OCI-M1 (cell line): Measurements from ENCODE around the gene DNAJA3.

Experiments used
- DNase-seq: peaks from one replicate; lab custom pipeline; 2025; lab: John Stamatoyannopoulos, UW

Gene DNAJA3

DNA sequence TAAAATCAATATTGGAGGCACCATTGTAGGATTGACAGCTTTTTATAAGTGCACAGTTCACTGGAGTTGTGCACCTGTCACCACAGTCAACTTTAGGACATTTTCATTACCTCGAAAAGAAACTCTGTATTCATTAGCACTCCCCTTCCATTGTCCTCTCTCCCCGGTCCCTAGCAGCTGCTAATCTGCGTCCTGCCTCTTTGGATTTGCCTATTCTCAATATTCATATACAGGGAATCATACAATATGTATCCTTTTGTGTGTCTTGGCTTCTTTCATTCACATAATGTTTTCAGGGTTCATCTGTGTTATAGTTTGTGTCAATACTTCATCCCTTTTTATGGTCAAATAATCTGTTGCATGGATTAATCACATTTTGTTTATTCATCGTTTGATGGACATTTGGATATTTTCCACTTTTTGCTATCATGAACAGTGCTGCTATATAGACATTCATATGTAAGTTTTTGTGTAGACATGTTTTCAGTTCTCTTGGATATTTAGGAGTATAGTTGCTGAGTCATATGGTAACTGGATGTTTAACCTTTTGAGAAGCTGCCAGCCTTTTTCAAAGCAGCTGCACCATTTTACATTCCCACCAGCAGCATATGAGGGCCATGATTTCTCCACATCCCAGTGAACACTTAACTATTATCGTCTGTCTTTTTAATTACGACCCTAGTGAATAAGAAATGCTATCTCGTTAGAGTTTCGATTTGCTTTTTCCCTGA lies 9.8 kb downstream of the DNAJA3 start:
- no peak for DNase-seq

DNA sequence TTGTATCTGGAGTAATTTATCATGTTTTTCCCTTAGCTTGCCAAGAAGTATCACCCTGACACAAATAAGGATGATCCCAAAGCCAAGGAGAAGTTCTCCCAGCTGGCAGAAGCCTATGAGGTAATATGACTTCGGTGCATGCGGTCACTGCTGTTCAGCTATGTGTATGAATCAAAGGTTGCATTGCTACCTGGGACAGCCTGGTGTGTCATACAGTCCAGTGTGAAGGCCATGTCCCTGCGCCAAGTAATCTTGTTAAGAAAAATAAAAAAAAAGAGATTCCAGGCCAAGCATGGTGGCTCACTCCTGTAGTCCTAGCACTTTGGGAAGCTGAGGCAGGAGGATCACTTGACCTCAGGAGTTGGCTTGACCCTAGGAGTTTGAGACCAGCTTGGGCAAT lies 11.7 kb downstream of the DNAJA3 start:
- DNase-seq, result no peak

DNA sequence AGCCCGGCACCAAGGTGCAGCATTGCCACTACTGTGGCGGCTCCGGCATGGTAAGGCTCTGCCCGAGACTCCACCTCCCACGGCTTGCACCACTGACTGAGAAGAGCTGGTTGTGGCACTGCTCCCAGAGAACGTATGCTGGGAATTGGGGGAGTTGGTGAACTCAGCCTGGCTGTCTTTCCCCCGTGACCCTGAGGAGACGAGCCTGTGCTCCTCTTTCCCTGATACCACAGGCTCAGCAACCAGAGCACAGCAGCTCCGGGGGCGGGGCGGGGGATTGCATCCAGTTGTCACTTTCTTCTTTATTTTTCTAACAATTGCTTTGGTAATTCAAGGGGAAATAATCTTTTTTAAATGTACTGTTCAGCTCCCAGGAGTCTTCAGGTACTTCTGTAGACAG lies 16.7 kb downstream of the DNAJA3 start:
- no peak for DNase-seq

DNA sequence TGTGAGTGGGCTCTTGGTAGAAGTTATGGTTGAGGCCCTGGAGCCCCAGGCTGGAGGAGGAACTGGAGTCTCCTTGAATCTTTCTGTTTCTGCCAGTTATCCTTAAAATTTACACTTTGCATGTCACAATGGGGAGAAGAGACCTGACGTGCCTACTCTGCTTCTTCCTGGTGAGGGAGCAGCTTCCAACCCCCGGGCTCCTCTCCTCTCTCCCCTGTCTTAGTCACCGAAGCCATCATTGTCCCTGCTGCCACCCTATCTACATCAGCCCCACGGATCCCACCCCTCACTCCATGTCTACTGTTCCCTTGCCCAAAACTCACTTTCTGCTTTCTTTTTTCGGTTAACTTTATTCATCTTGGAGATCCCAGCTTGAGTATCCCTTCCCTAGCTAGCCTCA lies 17.6 kb downstream of the DNAJA3 start:
- no peak for DNase-seq

DNA sequence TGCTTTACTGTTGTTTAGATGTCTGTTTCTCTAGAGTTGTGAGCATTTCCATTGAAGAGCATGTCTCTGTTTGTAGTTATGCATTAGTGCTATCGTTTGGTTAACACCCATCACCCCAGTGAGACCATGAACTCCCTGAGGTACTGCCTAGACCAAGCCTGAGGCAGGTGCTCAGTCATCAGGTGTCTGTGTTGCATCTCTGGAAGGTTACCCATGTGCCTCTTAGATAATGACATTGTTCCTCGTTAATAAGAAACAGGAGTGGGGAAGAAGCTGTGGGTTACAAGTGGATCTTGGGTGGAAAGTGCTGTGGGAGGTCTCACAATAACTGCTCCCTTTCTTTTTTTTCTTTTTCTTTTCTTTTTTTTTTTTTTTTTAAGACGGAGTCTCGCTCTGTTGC lies 18.3 kb downstream of the DNAJA3 start:
- no peak for DNase-seq

DNA sequence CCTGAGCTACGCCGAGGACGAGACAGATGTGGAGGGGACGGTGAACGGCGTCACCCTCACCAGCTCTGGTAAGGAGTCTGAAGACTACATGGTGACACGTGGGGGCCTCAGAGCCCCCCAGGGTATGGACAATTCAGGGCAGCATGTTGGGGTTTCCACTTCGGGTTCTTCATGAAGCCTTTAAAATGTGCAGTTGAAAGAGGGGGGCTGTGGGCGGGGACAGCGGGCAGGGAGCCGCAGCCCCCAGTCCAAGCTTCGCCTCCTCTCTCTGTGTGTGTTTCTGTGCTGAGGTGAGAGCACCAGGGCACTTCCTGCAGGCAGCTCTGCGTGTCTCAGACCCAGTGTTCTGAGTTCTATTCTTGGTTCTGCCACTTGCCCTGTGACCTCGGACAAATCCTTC lies 24.8 kb downstream of the DNAJA3 start:
- DNase-seq, result no peak

DNA sequence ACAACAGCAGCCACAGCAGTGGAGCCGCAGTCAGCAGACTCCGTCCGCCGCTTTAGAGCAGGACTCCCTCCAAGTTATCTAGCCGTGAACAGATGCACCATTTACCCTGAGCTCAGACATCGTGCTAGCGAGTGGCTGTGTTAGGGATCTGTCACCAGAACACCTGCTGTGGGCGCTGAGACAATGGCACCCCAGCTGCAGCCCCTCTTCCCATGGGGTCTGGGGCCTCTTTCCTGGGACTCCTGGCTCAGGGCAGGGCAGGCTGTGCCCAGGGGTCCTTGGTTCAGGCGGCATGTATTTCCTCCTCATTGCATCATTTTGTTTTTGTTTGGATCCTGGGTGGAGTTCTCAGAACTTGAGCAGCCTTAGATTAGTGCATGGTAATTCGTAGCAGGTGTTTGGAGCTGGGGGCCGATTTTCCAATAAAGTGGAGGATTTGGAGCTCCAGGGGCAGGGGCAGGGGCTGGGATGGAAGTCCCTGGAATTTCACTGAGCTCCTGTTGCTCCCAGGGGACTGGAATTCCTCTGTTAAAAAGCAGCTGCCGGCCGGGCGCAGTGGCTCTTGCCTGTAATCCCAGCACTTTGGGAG lies 25.4 kb downstream of the DNAJA3 start:
- peak; percentile 34 for DNase-seq

DNA sequence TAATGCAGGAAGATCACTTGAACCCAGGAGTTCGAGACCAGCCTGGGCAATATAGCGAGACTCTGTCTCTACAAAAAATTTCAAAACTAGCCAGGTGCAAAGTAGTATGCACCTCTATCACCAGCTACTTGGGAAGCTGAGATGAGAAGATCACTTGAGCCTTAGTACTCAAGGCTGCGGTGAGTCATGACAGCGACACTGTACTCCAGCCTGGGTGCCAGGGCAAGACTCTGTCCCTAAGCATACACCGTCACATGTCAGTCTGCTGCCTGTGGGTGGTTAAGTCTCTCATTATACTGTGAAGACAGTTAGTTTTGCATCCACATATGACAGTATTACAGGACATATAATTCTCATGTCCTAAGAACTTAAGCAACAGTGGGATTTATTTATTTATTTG lies 27.0 kb downstream of the DNAJA3 start:
- no peak for DNase-seq

DNA sequence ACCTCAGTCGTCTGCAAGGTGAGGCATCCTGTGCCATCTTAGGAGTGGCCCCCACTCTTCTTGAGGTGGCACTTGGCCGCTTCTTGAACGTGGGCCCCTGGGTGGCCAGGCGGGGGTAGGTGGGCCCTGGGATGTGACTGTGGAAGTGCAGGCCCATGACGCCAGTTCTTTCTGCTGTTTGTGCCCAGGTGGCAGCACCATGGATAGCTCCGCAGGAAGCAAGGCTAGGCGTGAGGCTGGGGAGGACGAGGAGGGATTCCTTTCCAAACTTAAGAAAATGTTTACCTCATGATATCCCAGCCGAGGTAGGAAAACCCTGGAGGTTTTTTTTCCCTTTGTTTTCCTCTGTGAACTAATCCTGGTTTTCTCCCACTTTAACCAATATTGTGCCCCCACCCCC lies 29.0 kb downstream of the DNAJA3 start:
- DNase-seq, result no peak

DNA sequence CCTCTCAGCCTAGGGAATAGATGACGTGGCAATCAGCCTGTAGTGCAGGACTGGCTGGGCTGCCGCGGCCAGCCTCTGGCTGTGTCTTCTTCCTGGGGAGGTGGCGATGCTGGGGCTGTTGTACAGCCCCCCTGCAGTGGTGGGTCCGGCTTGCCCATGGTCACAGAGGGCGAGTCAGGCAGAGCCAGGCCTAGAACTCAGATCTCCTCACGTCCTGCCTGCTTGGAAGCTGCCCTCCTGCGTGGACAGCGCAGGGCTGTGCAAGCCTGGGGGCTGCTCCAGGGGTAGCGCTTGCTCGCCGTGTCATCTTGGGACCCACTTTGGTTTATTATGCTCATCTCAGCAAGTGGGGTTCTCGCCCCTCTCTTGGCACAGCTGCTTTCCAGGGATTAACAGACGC lies 29.4 kb downstream of the DNAJA3 start:
- no peak for DNase-seq

DNA sequence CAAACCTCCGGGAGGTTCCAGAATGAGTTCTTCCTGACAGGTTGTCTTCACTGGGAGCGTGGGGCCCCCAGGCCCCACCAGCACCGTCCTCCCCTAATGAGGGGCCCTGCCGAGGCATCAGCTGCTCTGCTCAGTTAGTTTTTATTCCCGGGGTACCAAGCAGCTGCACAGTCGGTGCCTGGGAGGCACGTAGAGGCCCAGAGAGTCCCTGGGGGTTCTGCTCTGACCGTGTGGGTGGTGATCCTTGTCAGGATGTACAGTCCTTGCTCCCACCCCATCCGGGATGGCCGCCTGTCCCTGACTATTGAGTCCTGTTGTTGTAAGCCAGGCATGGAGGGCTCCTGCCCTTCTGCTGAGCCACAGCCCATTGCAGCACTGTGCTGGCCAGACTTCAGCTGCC lies 30.3 kb downstream of the DNAJA3 start:
- DNase-seq, result no peak

DNA sequence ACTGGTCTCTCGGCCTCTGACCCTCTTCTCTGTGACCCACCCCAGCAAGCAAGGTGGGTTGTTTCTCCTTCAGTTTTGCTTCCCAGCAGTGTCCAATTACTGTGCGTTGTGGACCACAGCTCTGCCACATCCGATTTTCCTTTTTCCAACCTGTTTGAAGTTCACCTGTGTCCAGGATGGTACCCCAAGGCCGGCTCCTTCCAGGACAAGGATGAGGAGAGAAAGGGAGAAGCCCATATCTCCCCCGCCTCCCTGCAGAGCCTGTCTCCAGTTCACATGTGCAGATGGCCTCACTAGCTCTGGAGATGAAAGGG lies 35.2 kb downstream of the DNAJA3 start:
- no peak for DNase-seq

DNA sequence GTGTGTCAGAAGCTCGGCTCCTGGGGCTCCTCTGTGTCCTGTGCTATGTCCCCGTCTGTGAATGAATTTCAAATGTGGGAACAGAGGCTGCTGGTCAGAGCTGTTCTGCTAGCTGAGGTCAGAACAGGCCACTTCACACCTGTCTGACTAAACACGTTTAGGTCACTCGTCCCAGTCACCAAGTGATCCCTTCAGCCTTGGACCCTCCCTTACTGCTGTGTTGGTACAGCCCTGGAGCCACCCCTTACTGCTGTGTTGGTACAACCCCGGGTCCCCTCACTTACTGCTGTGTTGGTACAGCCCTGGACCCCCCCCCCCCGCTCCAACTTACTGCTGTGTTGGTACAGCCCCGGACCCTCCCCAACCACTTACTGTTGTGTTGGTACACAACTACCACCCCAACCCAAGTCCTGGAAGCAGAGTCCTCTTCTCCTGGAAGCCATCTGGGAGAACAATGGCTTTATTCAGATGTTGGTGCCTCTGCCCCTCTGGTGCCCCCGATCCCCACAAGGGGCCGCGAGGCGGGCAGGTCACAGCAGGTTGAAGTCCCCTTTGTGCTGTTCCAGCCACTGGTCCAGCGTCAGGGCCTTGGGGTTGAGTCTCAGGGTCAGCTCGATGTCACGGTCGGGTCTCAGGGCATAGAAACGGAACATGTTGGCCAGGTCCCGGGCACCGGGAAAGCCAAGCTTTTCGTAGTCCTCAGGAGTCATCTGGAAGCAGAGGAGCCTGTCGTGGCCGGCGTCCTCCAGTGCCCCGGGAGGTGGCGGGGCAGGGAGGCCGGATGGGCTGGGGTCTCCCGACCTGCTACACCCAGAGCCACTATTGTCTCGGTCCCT lies 35.8 kb downstream of the DNAJA3 start:
- peak; percentile 13 for DNase-seq

DNA sequence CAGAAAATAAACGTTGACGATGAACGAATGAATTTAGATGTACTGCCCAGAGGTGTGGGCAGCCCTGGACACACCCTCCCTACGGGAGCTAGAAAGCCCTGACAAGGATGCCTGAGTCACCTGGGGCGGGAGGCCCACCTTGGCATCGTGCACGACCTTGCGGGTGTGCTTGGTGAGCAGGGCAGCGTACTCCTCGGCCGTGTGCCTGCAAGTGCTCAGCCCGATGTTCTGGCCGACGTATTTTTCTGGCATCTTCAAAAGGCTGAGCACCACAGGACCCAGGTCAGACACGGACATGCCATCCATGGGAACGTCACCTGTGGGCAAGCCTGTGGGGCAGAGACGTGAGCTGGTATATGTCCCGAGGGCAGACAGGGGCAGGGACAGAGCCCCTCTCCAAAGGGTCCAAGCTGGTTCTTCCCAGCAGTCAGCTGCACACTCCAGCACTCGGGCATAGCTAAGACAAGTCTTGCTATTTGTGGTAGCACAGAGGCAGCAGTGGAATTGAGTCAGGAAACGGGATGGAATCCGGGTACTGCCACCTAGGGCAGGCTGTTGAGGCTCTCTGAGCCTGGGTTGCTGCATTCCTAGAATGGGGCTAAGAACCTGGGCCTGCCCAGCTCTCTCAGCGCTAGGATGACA lies 38.0 kb downstream of the DNAJA3 start:
- DNase-seq, result no peak

DNA sequence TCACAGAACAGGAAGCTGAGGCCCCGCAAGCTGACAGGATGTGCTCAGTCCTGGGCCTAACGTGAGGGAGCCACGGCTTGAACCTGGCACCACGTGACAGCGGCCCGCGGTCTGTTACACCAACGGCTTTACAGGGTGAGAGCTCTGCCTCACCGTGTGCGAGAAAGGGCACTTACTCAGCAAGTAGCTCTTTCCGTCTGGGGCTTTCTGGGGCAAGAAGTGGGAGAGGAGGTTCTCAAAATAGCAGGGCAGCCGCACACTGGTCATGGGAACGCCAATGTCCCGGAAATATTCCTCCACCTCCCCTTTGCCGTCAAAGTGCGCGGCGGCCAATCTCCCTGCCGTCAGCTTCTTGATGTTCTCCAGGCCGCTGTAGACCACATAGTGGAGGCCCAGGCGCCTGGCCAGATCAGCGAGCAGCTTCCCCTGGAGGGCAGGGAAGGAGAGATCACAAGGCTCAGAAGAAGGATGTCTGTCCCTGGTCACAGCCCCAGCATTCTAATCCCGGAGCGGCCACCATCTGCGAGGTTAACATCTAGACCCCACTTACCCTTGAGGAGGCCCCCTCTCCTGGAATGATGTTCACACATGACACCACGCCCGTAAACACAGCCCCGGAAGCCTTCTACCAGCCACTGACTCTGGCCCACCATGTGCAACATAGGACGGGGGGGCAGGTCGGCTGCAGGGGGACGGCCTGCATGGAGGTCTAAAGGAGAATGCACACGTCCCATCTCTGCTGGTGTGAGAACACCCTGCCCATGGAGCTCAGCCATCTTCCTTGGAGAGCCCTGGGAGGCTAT lies 40.5 kb downstream of the DNAJA3 start:
- DNase-seq, result no peak

DNA sequence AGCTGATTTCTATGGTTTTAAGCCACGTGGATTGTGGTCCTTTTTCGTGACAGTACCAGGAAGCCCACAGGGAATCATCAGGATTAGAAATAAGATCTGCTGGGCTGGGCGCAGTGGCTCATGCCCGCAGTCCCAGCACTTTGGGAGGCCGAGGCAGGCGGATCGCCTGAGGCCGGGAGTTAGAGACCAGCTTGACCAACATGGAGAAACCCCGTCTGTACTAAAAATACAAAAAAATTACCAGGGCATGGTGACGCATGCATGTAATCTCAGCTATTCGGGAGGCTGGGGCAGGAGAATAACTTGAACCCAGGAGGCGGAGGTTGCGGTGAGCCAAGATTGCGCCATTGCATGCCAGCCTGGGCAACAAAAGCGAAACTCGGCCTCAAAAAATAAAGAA lies 42.2 kb downstream of the DNAJA3 start:
- DNase-seq, result no peak

DNA sequence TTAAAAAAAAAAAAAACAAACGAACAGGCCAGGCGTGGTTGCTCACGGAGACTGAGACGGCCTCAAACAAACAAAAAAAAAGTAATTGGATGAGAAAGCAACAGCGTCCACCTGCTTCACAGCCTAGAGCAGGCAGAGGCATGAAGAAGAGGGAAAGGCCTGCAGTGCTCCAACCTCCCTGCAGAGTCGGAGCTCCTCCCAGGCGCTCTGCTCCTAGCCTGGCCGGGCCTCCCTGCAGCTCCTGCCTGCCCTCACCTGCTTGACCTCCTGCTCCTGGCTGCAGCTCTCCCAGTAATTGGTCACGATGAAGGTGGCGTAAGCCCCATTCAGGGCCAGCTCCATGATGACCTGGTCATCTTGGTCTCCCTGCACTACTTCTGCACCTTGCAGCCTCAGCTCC lies 43.3 kb downstream of the DNAJA3 start:
- DNase-seq, result no peak

DNA sequence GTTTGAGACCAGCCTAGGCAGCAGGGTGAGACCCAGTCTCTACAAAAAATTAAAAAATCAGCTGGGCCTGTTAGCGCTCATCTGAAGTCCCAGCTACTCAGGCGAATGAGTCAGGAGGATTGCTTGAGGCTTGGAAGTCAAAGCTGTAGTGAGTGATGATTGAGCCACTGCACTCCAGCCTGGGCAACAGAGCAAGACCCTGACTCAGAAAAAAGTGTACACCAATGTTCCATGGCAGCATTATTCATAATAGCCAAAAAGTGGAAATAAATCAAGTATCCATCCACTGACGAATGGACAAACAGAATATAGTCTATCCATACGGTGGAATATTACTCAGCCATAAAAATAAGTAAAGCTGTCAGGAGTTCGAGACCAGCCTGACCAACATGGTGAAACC lies 46.2 kb downstream of the DNAJA3 start:
- no peak for DNase-seq

DNA sequence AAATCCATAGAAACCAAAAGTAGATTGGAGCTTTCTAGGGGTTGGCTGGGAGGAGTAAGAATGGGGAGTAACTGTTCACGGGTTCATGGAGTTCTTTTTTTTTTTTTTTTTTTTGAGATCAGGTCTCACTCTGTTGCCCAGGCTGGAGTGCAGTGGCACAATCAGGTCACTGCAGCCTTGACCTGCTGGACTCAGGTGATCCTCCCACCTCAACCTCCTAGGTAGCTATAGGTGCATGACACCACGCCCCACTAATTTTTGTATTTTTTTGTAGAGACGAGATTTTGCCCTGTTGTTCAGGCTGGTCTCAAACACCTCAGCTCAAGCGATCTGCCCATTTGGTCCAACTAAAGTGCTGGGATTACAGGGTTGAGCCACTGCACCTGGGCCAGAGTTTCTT lies 47.2 kb downstream of the DNAJA3 start:
- no peak for DNase-seq

DNA sequence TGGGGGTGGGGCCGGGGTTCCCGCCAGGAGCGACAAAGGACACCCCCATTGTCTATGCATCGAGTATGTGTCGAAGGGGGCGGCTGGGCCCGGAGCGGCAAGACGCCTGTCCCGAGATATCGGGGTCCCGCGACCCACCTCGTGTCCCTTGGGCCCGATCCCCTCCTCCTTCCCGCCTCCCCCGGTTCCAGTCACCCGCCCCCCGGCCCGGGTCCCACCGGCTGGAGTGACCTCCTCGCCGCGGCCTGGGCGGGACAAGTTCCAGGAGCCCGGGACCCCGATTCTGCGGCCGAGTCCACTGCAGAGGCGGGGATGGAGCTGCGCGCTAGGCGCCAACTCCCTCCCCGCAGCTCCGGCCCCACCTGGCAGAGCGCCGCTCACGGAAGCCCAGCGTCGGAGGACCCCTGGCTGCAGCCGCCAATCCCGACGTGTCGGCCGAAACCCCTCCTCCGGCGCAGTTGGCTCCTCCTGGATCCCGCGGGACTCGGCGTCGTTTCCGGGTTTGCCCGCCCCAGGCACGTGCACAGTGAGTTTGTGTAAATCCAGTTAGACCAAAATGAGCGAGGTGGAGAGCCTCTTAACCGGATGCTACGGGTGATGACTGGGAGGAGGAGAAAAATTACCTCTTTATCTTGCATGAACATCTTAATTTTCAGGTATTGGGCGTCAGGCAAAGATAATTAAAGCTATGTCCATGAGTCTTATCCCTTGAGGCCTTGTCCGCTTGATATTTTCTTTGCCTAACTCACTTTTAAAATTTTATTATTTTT lies 48.7 kb downstream of the DNAJA3 start, which contains the start of gene NMRAL1:
NMRAL1 (minus strand) TSS at position 434 of the 770 bp plus-strand sequence. CDS start 493 bp downstream, outside the sequence.
- DNase-seq, result peak; percentile 97
